GM12891 (cell line): ENCODE data around the gene LRATD1.

Experiments used
- POLR2A ChIP-seq: IDR thresholded peaks from 2 replicates; pipeline ENCODE4 v1.6.1; 2011; ENCODE audit warnings: low read depth, low read length, control low read depth
- POLR2AphosphoS5 ChIP-seq: IDR thresholded peaks from 2 replicates; pipeline ENCODE4 v1.6.1; 2011; ENCODE audit warnings: low read depth, low read length, control low read depth
- TAF1 ChIP-seq: IDR thresholded peaks from 2 replicates; pipeline ENCODE4 v1.6.1; 2011; ENCODE audit warnings: low read depth, low read length, control low read depth

DNA sequence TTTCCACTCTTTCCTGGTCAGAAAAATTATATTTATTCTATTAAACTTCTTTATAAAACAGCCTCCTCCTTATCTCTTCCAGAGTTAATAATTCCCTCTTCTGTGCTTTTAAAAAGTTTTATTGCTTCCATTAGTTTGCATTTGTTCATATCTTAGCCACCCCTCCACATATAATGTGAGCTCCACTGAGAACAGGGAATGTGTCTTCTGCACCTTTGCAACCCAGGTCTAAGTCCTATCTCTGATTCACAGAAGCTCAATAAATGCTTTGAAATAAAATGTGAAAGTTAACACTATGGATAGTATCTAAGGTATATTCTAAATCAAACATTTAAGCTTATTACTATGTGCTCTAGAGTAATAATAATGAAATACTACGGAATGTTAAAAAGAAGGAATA is 9.3 kb upstream of the LRATD1 start:
- no peak for TF ChIP-seq POLR2A
- no peak for TF ChIP-seq TAF1
- TF ChIP-seq POLR2AphosphoS5 = no peak
